H1 (cell line): ENCODE data around the gene RS1.

Experiments
- BACH1 ChIP-seq: IDR thresholded peaks from 2 replicates; pipeline ENCODE4 v1.6.1; 2012; ENCODE audit warnings: low read length, improper control_type of control experiment
- BRCA1 ChIP-seq: IDR thresholded peaks from 2 replicates; pipeline ENCODE4 v1.6.1; 2012; ENCODE audit warnings: low read depth, low read length, improper control_type of control experiment
- CBX5 ChIP-seq: fragments of 300-800, 300-1000 bp; sonication (generic); IDR thresholded peaks from 2 replicates; pipeline ENCODE4 v1.7.1; 2016; ENCODE audit warnings: antibody characterized with exemption, low read length, low read depth
- EZH2 ChIP-seq: fragments of 200-600 bp; sonication (generic); IDR thresholded peaks from 2 replicates; pipeline ENCODE4 v1.7.1; 2012; ENCODE audit warnings: low read depth, mild to moderate bottlenecking, moderate library complexity, low read length, inconsistent platforms; ENCODE audit not compliant: severe bottlenecking
- GABPA ChIP-seq: IDR thresholded peaks from 2 replicates; pipeline ENCODE4 v1.6.1; 2011; ENCODE audit warnings: mild to moderate bottlenecking, low read length, moderate library complexity, borderline replicate concordance; ENCODE audit not compliant: insufficient read depth
- POLR2A ChIP-seq, 2 experiments: IDR thresholded peaks; 1 replicate in 1 of 2; 2 replicates in 1 of 2; pipeline ENCODE4 v1.6.1; 2011; ENCODE audit warnings: low read depth in 2 of 2, low read length in 2 of 2, mild to moderate bottlenecking in 2 of 2; ENCODE audit errors: control extremely low read depth in 1 of 2
- POLR2AphosphoS5 ChIP-seq: IDR thresholded peaks from 2 replicates; pipeline ENCODE4 v1.6.1; 2011; ENCODE audit warnings: low read depth, low read length
- RAD21 ChIP-seq, 2 experiments: IDR thresholded peaks in 1 of 2; conservative IDR thresholded peaks in 1 of 2; 2 replicates each; pipeline ENCODE4 v1.6.1; 2011; ENCODE audit warnings: low read depth in 2 of 2, low read length in 2 of 2, improper control_type of control experiment in 1 of 2, inconsistent platforms in 1 of 2, mild to moderate bottlenecking in 1 of 2, moderate library complexity in 1 of 2
- SIRT6 ChIP-seq: IDR thresholded peaks from one replicate; pipeline ENCODE4 v1.7.1; 2012; ENCODE audit warnings: low read length, inconsistent platforms
- TF ChIP-seq, protein P1 (sequence below), 3 experiments: IDR thresholded peaks; 1 replicate in 2 of 3; 2 replicates in 1 of 3; pipeline versions ENCODE4 v1.5.1 to v1.6.1; 2011; ENCODE audit warnings: low read length in 3 of 3, mild to moderate bottlenecking in 3 of 3, inconsistent platforms in 2 of 3, low read depth in 1 of 3, moderate library complexity in 1 of 3; ENCODE audit not compliant: insufficient read depth in 1 of 3; ENCODE audit errors: control extremely low read depth in 1 of 3
- TF ChIP-seq, protein P2 (sequence below): IDR thresholded peaks from 2 replicates; pipeline ENCODE4 v1.6.1; 2012; ENCODE audit warnings: inconsistent platforms

GRCh38 chrX:18652636-18653035, 19.3 kb downstream of the RS1 start:
- TF ChIP-seq CBX5 (no peak), POLR2AphosphoS5 (no peak), BACH1 (no peak), EZH2 (no peak), RAD21 (IDR thresholded peaks at IDR 0.05 in 1 of 2, conservative IDR thresholded peaks at IDR 0.05 in 1 of 2; ENCODE audit: low read depth in 2 of 2, low read length in 2 of 2) (no peak), GABPA (no peak), SIRT6 (no peak), POLR2A (IDR thresholded peaks at IDR 0.05; ENCODE audit: control extremely low read depth in 1 of 2, low read depth in 2 of 2, low read length in 2 of 2) (no peak), BRCA1 (no peak)
- TF ChIP-seq, protein P1, sequence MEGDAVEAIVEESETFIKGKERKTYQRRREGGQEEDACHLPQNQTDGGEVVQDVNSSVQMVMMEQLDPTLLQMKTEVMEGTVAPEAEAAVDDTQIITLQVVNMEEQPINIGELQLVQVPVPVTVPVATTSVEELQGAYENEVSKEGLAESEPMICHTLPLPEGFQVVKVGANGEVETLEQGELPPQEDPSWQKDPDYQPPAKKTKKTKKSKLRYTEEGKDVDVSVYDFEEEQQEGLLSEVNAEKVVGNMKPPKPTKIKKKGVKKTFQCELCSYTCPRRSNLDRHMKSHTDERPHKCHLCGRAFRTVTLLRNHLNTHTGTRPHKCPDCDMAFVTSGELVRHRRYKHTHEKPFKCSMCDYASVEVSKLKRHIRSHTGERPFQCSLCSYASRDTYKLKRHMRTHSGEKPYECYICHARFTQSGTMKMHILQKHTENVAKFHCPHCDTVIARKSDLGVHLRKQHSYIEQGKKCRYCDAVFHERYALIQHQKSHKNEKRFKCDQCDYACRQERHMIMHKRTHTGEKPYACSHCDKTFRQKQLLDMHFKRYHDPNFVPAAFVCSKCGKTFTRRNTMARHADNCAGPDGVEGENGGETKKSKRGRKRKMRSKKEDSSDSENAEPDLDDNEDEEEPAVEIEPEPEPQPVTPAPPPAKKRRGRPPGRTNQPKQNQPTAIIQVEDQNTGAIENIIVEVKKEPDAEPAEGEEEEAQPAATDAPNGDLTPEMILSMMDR (IDR thresholded peaks at IDR 0.05; ENCODE audit: control extremely low read depth in 1 of 3, insufficient read depth in 1 of 3, low read depth in 1 of 3, low read length in 3 of 3), result no peak
- TF ChIP-seq, protein P2, sequence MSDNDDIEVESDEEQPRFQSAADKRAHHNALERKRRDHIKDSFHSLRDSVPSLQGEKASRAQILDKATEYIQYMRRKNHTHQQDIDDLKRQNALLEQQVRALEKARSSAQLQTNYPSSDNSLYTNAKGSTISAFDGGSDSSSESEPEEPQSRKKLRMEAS, result no peak
